ENCODE measurements around the gene CELA3B.

Gene CELA3B

DNA sequence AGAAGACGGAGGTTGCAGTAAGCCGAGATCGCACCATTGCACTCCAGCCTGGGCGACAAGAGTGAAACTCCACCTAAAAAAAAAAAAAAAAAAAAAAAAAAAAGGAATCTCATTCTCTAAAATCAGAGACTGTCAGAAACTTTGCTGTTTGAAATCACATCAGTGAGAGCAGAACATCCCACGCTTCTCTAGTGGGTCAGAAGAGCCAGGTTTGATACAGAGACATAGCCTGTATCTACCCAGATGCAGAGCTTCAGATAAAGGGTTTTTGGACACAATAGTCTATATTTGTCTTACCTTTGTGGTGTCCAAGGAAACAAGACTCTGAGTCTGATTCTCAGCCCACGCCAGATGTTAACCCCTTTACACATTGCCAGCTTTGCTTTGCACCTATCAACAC is 44.2 kb downstream of the CELA3B start:
- Histone ChIP-seq H3K4me3 (ENCODE audit: low read depth in 1 of 2, low read length in 2 of 2) (no peak overlapping the region), H3K4me2 (ENCODE audit: insufficient read depth, low read length) (no peak overlapping the region), H4K20me1 (ENCODE audit: insufficient read depth, low read length) (no peaks in the 10 kb centered on the region), H3K9ac (ENCODE audit: low read depth, low read length) (no peak overlapping the region), H3K4me1 (ENCODE audit: insufficient read depth, low read length) (peaks cover 33% of the 10 kb centered on the region), H3K27me3 (ENCODE audit: insufficient read depth, low read length, poor library complexity) (no peaks in the 10 kb centered on the region), H3K9me3 (ENCODE audit: insufficient read depth, low read length, severe bottlenecking) (no peaks in the 10 kb centered on the region), H3K79me2 (ENCODE audit: insufficient read depth, low read length) (peaks cover 7% of the 10 kb centered on the region), H3K36me3 (ENCODE audit: insufficient read depth, low read length) (no peaks in the 10 kb centered on the region; the same call in 1 of the 2 replicates), H3K27ac (ENCODE audit: low read length) (no peak overlapping the region), H2AFZ (ENCODE audit: low read depth, low read length) (no peak overlapping the region)
- ATAC-seq (ENCODE audit: insufficient read depth, low read depth) (no peak), DNase-seq (no peak)
- TF ChIP-seq, protein P1, sequence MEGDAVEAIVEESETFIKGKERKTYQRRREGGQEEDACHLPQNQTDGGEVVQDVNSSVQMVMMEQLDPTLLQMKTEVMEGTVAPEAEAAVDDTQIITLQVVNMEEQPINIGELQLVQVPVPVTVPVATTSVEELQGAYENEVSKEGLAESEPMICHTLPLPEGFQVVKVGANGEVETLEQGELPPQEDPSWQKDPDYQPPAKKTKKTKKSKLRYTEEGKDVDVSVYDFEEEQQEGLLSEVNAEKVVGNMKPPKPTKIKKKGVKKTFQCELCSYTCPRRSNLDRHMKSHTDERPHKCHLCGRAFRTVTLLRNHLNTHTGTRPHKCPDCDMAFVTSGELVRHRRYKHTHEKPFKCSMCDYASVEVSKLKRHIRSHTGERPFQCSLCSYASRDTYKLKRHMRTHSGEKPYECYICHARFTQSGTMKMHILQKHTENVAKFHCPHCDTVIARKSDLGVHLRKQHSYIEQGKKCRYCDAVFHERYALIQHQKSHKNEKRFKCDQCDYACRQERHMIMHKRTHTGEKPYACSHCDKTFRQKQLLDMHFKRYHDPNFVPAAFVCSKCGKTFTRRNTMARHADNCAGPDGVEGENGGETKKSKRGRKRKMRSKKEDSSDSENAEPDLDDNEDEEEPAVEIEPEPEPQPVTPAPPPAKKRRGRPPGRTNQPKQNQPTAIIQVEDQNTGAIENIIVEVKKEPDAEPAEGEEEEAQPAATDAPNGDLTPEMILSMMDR (IDR thresholded peaks at IDR 0.05; ENCODE audit: borderline replicate concordance, extremely low read depth, low read length, poor library complexity, severe bottlenecking), result no peak

DNA sequence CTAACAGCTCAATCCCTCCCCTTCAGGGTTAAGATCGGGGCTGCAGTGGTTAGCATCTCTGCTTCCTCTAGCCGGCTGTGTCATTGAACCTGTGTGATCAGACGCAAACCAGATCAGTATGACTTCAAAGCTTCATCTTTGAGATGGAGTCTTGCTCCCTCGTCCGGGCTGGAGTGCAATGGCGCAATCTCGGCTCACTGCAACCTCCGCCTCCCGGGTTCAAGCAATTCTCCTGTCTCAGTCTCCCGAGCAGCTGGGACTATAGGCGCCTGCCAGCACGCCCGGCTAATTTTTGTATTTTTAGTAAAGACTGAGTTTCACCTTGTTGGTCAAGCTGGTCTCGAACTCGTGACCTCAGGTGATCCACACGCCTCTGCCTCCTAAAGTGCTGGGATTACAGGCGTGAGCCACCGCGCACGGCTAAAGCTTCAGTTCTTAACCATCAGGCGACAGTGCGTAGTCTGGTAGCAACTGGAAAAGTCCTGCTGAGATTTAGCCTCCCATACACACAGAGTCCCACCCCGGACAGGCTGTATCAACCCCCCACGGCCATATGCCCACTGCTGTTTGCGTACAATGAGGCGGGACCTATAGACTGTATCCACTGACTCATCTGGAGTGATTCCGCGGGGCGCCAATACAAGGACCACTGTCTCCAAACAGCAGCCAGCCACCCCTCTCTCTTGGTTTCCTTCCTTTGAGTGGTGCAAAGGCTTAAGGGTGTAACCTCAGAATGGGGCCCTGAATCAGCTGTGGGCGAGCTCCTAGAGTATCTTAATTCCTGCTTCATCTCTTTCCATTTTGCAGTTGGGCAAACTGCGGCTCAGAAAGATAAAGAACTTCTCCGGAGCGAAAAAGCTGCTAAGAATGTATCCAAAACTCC is 47.9 kb downstream of the CELA3B start:
- H3K4me1 ChIP-seq (ENCODE audit: insufficient read depth, low read length), result peaks cover 30% of the 10 kb centered on the region
- peaks cover 12% of the 10 kb centered on the region for H3K79me2 ChIP-seq (ENCODE audit: insufficient read depth, low read length)
- peak overlapping the region; percentile 95 for H3K4me2 ChIP-seq (ENCODE audit: insufficient read depth, low read length)
- peak overlapping the region; percentile 64 to 77 for H3K4me3 ChIP-seq (ENCODE audit: low read depth in 1 of 2, low read length in 2 of 2)
- H3K27me3 ChIP-seq (ENCODE audit: insufficient read depth, low read length, poor library complexity), result no peaks in the 10 kb centered on the region
- ATAC-seq (ENCODE audit: insufficient read depth, low read depth), result peak; percentile 80
- DNase-seq, result peak; percentile 85
- H3K36me3 ChIP-seq (ENCODE audit: insufficient read depth, low read length), result no peaks in the 10 kb centered on the region; the same call in 1 of the 2 replicates
- H3K9me3 ChIP-seq (ENCODE audit: insufficient read depth, low read length, severe bottlenecking), result no peaks in the 10 kb centered on the region
- peak overlapping the region; percentile 96 for H3K27ac ChIP-seq (ENCODE audit: low read length)
- H2AFZ ChIP-seq (ENCODE audit: low read depth, low read length), result peak overlapping the region; percentile 94
- TF ChIP-seq, protein P1 (IDR thresholded peaks at IDR 0.05; ENCODE audit: borderline replicate concordance, extremely low read depth, low read length, poor library complexity, severe bottlenecking), result peak; percentile 38
- no peak for TF ChIP-seq EZH2 (IDR thresholded peaks at IDR 0.05; ENCODE audit: borderline replicate concordance, low read depth, low read length, severe bottlenecking)
- no peaks in the 10 kb centered on the region for H4K20me1 ChIP-seq (ENCODE audit: insufficient read depth, low read length)
- peak overlapping the region; percentile 92 for H3K9ac ChIP-seq (ENCODE audit: low read depth, low read length)

DNA sequence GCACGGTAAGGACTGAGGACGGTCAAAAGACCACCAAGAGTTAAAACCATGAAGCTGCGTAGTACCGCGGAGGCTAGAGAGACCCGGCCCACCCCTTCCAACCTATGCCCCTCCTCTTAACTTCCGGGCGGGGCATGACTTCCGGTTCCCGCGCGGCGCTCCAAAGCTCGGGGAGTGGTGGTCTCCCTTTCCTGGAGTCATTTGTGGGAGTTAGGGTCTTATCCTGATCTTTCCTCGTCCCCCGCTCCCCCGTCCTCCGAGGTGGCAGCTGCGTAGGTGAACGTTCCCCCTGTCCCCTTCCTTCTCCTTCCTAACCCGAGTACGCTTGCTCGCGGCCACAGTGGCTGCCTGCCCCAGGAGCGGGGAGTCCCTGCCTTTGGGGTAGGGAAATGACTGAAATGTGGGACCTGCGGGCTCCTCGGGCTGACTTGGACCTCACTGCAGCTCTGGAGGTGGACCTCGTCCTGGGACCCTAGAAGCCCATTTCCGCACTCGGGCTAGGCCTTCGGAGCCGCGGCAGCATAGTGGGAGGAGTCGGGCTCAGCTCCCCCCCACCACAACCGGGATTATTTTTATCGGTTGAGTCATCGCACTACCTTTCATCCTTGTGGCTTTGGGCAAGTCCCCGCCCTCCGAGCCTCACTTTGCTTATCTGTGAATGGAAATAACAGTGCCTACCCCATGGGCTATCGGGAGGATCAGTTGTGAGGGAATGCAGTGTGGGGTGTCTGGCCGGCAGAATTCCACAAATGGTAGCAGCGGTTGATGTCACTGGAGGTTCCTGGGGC is 48.7 kb downstream of the CELA3B start:
- H3K79me2 ChIP-seq (ENCODE audit: insufficient read depth, low read length), result peaks cover 12% of the 10 kb centered on the region
- peak overlapping the region; percentile 94 for H2AFZ ChIP-seq (ENCODE audit: low read depth, low read length)
- no peak for TF ChIP-seq EZH2 (IDR thresholded peaks at IDR 0.05; ENCODE audit: borderline replicate concordance, low read depth, low read length, severe bottlenecking)
- TF ChIP-seq, protein P1 (IDR thresholded peaks at IDR 0.05; ENCODE audit: borderline replicate concordance, extremely low read depth, low read length, poor library complexity, severe bottlenecking), result no peak
- H3K4me2 ChIP-seq (ENCODE audit: insufficient read depth, low read length), result peak overlapping the region; percentile 95
- peaks cover 30% of the 10 kb centered on the region for H3K4me1 ChIP-seq (ENCODE audit: insufficient read depth, low read length)
- H3K36me3 ChIP-seq (ENCODE audit: insufficient read depth, low read length), result peaks cover 3% of the 10 kb centered on the region
- H3K27me3 ChIP-seq (ENCODE audit: insufficient read depth, low read length, poor library complexity), result no peaks in the 10 kb centered on the region
- DNase-seq, result peak; percentile 91
- H3K4me3 ChIP-seq (ENCODE audit: low read depth in 1 of 2, low read length in 2 of 2), result peak overlapping the region; percentile 64 to 77
- no peaks in the 10 kb centered on the region for H3K9me3 ChIP-seq (ENCODE audit: insufficient read depth, low read length, severe bottlenecking)
- H4K20me1 ChIP-seq (ENCODE audit: insufficient read depth, low read length), result no peaks in the 10 kb centered on the region
- H3K27ac ChIP-seq (ENCODE audit: low read length), result peak overlapping the region; percentile 96
- peak overlapping the region; percentile 92 for H3K9ac ChIP-seq (ENCODE audit: low read depth, low read length)
- ATAC-seq (ENCODE audit: insufficient read depth, low read depth), result peak; percentile 83
